NCI-H2171 treated with DMSO at 0.1 percent for 48 hours (cell line): Measurements from ENCODE around the gene PANK4.
"Not testable (repeated sequence)": the region's sequence is repeated elsewhere in the genome, so short reads cannot be mapped to it uniquely, and the experiment has no call there.

ENCODE experiments used
- DNase-seq: peaks from one replicate; lab custom pipeline; 2025; lab: John Stamatoyannopoulos, UW

PANK4 gene

DNA sequence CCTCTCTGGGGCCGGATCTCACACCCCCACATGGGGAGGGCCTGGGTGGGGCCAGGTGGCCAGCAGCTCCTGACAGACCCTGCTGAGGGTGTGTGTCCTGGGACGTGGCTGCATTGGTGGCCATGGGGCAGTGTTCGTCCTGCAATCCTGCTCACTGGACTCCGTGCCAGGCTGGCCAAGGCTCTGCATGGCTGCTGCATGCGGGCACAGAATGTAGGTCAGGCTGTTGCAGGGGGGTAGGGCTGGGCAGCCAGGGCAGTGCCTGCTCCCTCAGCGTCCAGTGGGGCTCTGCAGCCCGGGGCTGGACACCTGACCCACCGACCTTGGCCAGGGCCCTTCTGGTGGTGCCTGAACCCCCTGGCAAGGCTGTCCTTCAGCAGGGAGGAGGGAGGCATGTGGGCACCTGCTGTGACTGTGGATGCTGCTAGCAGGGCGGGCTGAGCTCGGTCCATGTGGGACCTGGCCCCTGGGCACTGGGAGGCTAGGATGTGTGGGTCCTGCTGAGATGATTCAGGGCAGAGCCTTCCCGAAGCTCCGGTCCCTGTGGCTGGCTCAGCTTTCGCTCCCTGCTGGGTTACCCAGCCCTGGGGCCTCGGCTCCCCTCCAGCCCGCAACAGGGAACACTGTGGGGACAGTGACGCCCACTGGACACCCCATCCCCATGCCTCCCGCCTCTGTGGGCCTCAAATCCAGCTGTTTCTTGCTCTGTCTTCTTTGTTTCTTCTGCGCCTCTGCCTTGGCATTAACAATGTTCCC lies 65.2 kb downstream of the PANK4 start:
- no peak for DNase-seq

DNA sequence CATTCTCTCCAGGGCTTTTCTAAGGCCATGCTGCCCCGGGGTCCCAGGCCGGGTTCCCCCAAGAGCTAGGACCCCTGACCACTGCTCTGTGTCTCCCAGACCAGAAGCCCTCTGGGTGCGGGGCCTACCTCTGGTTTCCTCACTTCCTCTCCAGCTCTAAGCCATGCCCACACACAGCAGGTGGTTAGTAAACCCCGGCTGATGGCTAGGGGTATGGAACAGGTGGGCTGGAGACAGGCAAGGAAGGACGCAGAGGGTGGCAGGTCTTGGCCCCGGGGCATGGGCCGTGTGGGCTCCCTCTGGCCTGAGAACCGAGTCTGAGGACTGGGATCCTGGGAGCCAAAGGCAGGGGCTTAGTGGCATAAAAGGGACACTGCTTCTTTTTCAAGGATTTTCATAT lies 66.2 kb downstream of the PANK4 start:
- DNase-seq, result no peak

DNA sequence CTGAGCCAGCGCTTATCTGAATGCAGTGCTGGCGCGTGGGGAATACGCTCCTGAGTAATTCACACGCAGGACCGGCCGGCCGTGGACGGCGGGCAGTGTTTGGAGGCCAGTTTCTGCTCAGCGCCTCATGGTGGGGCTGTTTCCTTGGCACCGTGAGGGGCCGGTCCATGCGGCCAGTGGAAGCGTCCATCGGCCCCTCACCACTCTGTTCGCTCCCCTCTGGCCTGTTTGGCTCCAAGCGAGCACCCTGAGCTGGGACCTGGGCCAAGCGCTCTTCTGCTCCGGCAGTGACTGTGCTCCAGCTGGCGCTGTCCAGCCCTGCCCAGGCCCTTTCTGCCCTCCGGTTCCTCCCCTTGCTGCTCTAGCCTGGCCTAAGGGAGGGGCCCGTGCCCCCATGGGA lies 66.6 kb downstream of the PANK4 start:
- DNase-seq, result no peak

DNA sequence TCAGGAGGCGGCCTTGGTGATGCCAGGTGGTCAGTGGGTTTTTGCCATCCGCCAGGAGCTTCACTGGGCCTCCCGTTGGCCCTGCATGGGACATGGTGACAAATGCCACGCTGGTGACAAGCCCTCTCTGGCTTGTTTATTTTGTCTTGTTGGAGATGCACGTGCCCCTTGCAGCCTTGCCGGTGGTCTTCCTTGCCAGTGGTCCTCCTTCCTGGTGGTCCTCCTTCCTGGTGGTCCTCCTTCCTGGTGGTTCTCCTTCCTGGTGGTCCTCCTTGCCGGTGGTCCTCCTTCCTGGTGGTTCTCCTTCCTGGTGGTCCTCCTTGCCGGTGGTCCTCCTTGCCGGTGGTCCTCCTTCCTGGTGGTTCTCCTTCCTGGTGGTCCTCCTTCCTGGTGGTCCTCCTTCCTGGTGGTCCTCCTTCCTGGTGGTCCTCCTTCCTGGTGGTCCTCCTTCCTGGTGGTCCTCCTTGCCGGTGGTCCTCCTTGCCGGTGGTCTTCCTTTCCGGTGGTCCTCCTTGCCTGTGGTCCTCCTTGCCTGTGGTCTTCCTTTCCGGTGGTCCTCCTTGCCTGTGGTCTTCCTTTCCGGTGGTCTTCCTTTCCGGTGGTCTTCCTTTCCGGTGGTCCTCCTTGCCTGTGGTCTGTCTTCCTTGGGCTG lies 67.2 kb downstream of the PANK4 start:
- not testable (repeated sequence) for DNase-seq

DNA sequence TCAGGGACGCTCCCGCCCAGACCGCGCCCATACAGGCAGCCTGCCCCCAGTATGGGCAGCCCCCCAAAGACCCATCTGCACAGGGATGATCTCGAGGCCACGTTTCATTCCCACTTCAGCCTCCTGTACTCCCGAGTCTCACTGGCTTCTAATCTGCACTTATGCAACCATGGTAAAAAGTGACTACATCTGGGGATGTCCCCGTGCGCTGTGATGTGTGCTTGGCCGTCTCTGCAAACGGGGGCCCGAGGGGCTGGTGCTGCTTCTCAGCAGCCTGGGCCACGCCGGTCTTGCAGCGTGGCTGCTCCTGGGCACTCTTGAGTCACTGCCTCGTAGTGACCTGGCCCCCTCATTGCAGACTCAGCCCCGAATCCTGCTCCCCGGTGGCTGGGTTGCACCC lies 67.7 kb downstream of the PANK4 start:
- DNase-seq, result no peak
